Keratinocyte (primary cell): ENCODE data around the gene ZNF691. TPM values are rescaled to one million over a fixed set of nuclear protein-coding genes. Genes with fewer than 3 reads are reported as not detected.
"Not testable (repeated sequence)": the region's sequence is repeated elsewhere in the genome, so short reads cannot be mapped to it uniquely, and the experiment has no call there.

ENCODE experiments used
- DNase-seq: peaks from one replicate; pipeline ENCODE4 v3.0.0-alpha.2; 2011; ENCODE audit warnings: low read depth, missing footprints, low spot score
- FAIRE-seq: peaks from 2 replicates; lab custom pipeline; 2011; peaks lifted over from hg19 to GRCh38; lab: Jason Lieb, UNC
- H2AFZ ChIP-seq: 2 replicates; pipeline ENCODE4 v1.6.0; 2012; ENCODE audit warnings: low read length, control low read depth, inconsistent platforms; ENCODE audit not compliant: control insufficient read depth
- H3K27ac ChIP-seq: 2 replicates; pipeline ENCODE4 v1.5.1; 2011; ENCODE audit warnings: low read length; ENCODE audit not compliant: control insufficient read depth, insufficient read depth
- H3K27me3 ChIP-seq: 3 replicates; pipeline ENCODE4 v1.6.0; 2011; ENCODE audit warnings: low read length; ENCODE audit not compliant: control insufficient read depth, insufficient read depth; ENCODE audit errors: extremely low read depth
- H3K36me3 ChIP-seq, 2 experiments: 2 replicates in 1 of 2; 3 replicates in 1 of 2; pipeline ENCODE4 v1.5.1; 2011; ENCODE audit warnings: low read length in 2 of 2, mild to moderate bottlenecking in 1 of 2; ENCODE audit not compliant: control insufficient read depth in 2 of 2, insufficient read depth in 2 of 2; ENCODE audit errors: extremely low read depth in 1 of 2
- H3K4me1 ChIP-seq: 3 replicates; pipeline ENCODE4 v1.5.1; 2011; ENCODE audit warnings: low read length; ENCODE audit not compliant: control insufficient read depth, insufficient read depth; ENCODE audit errors: extremely low read depth
- H3K4me2 ChIP-seq: 3 replicates; pipeline ENCODE4 v1.6.0; 2011; ENCODE audit warnings: low read depth, low read length; ENCODE audit not compliant: control insufficient read depth, insufficient read depth; ENCODE audit errors: extremely low read depth
- H3K4me3 ChIP-seq, 3 experiments: fragments of 200-600 bp in 1 of 3; sonication (generic) in 1 of 3; 2 replicates in 2 of 3; 3 replicates in 1 of 3; pipeline ENCODE4 v1.5.1; 2011 to 2016; ENCODE audit warnings: low read length in 3 of 3, mild to moderate bottlenecking in 3 of 3, control low read depth in 2 of 3, inconsistent platforms in 1 of 3, low read depth in 1 of 3, mixed read lengths in 1 of 3, mixed run types in 1 of 3, moderate library complexity in 1 of 3; ENCODE audit not compliant: control insufficient read depth in 2 of 3, insufficient read depth in 2 of 3; ENCODE audit errors: extremely low read depth in 1 of 3
- H3K79me2 ChIP-seq: 2 replicates; pipeline ENCODE4 v1.6.0; 2012; ENCODE audit warnings: low read length; ENCODE audit not compliant: control insufficient read depth, insufficient read depth
- H3K9ac ChIP-seq: 3 replicates; pipeline ENCODE4 v1.6.0; 2011; ENCODE audit warnings: low read length; ENCODE audit not compliant: control insufficient read depth, insufficient read depth; ENCODE audit errors: extremely low read depth
- H3K9me1 ChIP-seq: 3 replicates; pipeline ENCODE4 v1.6.0; 2011; ENCODE audit warnings: low read length; ENCODE audit not compliant: control insufficient read depth, insufficient read depth; ENCODE audit errors: extremely low read depth
- H3K9me3 ChIP-seq: 2 replicates; pipeline ENCODE4 v1.5.1; 2012; ENCODE audit warnings: low read depth, low read length; ENCODE audit not compliant: control insufficient read depth
- H4K20me1 ChIP-seq: 3 replicates; pipeline ENCODE4 v1.6.0; 2011; ENCODE audit warnings: low read length; ENCODE audit not compliant: control insufficient read depth, insufficient read depth; ENCODE audit errors: extremely low read depth
- CTCF ChIP-seq, 3 experiments: IDR thresholded peaks in 1 of 3; conservative IDR thresholded peaks in 1 of 3; optimal IDR thresholded peaks in 1 of 3; 2 replicates in 2 of 3; 3 replicates in 1 of 3; pipeline versions ENCODE3 to v1.5.1; 2011; ENCODE audit warnings: low read length in 3 of 3, mild to moderate bottlenecking in 3 of 3, moderate library complexity in 2 of 3, control low read depth in 1 of 3, inconsistent platforms in 1 of 3; ENCODE audit not compliant: insufficient read depth in 2 of 3; ENCODE audit errors: extremely low read depth in 1 of 3
- EZH2 ChIP-seq: IDR thresholded peaks from one replicate; pipeline ENCODE4 v1.6.1; 2012; ENCODE audit warnings: inconsistent platforms, mild to moderate bottlenecking, low read length, moderate library complexity
- dilution Hi-C: fragments of 300-500 bp; cut with MboI; formaldehyde crosslinking; loops from one replicate; pipeline ENCODE4 v1.7.0; 2020; ENCODE audit warnings: low sequenced_read_pairs; ENCODE audit not compliant: extremely low pct_ligation_motif_present
- polyA plus RNA-seq, 5 experiments: library from polyadenylated mRNA; depleted of rRNA in 3 of 5; stranded (reverse) in 3 of 5; stranded (forward) in 1 of 5; unstranded in 1 of 5; fragments of >200 nt; gene quantifications; 1 replicate in 1 of 5; 2 replicates in 3 of 5; 3 replicates in 1 of 5; pipeline versions ENCODE4 v1.2.1 to v1.2.3, GENCODE V29; 2011 to 2012; ENCODE audit warnings: missing spikeins in 2 of 5, low read depth in 1 of 5, low replicate concordance in 1 of 5

The ZNF691 gene
- polyA plus RNA-seq, 1 donor (not counting 4 experiments of a cell fraction or from before 2014, with no cell fraction given): 3.8 TPM

GRCh38 chr1:42866549-42866948, 20.1 kb downstream of the ZNF691 start:
- Histone ChIP-seq H3K9ac (no peak overlapping the region), H4K20me1 (no peaks in the 10 kb centered on the region), H3K36me3 (no peaks in the 10 kb centered on the region), H3K79me2 (no peaks in the 10 kb centered on the region), H3K4me3 (no peak overlapping the region), H3K27ac (no peak overlapping the region), H2AFZ (no peak overlapping the region), H3K4me1 (no peaks in the 10 kb centered on the region), H3K27me3 (peaks cover 3% of the 10 kb centered on the region), H3K9me1 (no peaks in the 10 kb centered on the region), H3K4me2 (no peak overlapping the region), H3K9me3 (no peaks in the 10 kb centered on the region)
- FAIRE-seq (no peak), DNase-seq (no peak)
- dilution Hi-C loops: no loop called here
- TF ChIP-seq EZH2: no peak
- TF ChIP-seq CTCF (optimal IDR thresholded peaks at IDR 0.05 in 1 of 3, IDR thresholded peaks at IDR 0.05 in 1 of 3, conservative IDR thresholded peaks at IDR 0.05 in 1 of 3; ENCODE audit: extremely low read depth in 1 of 3, insufficient read depth in 2 of 3, low read length in 3 of 3): no peak

GRCh38 chr1:42868466-42868865, 22.1 kb downstream of the ZNF691 start:
- FAIRE-seq, H3K79me2 ChIP-seq, H3K4me1 ChIP-seq, H3K36me3 ChIP-seq, H3K4me2 ChIP-seq, H4K20me1 ChIP-seq, H3K9ac ChIP-seq, H3K9me3 ChIP-seq, H3K4me3 ChIP-seq, dilution Hi-C loops, H3K9me1 ChIP-seq, H3K27me3 ChIP-seq, H3K27ac ChIP-seq, DNase-seq, H2AFZ ChIP-seq: not testable (repeated sequence)

GRCh38 chr1:42869254-42869653, 22.8 kb downstream of the ZNF691 start:
- H3K4me2 ChIP-seq, H3K27me3 ChIP-seq, H3K9ac ChIP-seq, H3K79me2 ChIP-seq, H3K36me3 ChIP-seq, H3K27ac ChIP-seq, H4K20me1 ChIP-seq, DNase-seq, H3K9me3 ChIP-seq, H3K4me1 ChIP-seq, dilution Hi-C loops, H2AFZ ChIP-seq, FAIRE-seq, H3K4me3 ChIP-seq, H3K9me1 ChIP-seq: not testable (repeated sequence)

GRCh38 chr1:42869751-42870150, 23.3 kb downstream of the ZNF691 start:
- H3K36me3 ChIP-seq, H3K4me2 ChIP-seq, H3K9me3 ChIP-seq, H4K20me1 ChIP-seq, FAIRE-seq, H3K27me3 ChIP-seq, H3K4me3 ChIP-seq, H3K9me1 ChIP-seq, H2AFZ ChIP-seq, dilution Hi-C loops, H3K4me1 ChIP-seq, DNase-seq, H3K79me2 ChIP-seq, H3K27ac ChIP-seq, H3K9ac ChIP-seq: not testable (repeated sequence)
